ENCODE results near the gene SYMPK.

- TF ChIP-seq CTCF (IDR thresholded peaks at IDR 0.05; ENCODE audit: insufficient read depth, low read length, poor library complexity, severe bottlenecking), result no peak
- TF ChIP-seq EZH2phosphoT487 (conservative IDR thresholded peaks at IDR 0.05; ENCODE audit: low read length), result no peak
Measured at GRCh38 chr19:45866400-45867176, 3.6 kb upstream of the SYMPK start.
